HepG2 (cell line): ENCODE data around the gene IGF2BP1. TPM values are rescaled to one million over a fixed set of nuclear protein-coding genes. Genes with fewer than 3 reads are reported as not detected.

Source experiments
- AGO2 ChIP-seq: fragments of 200-400 bp; formaldehyde crosslinking; optimal IDR thresholded peaks from 2 replicates; pipeline ENCODE3; 2017; ENCODE audit warnings: mild to moderate bottlenecking, low read depth, low read length, moderate library complexity
- CBX2 ChIP-seq, 2 experiments: fragments of 200-600 bp in 1 of 2; sonication (generic); formaldehyde crosslinking in 1 of 2; IDR thresholded peaks; 2 replicates each; pipeline versions ENCODE4 v1.7.0 to v1.8.1; 2018 to 2022; ENCODE audit warnings: low read depth in 2 of 2, low read length in 1 of 2, mild to moderate bottlenecking in 1 of 2, missing genetic modification reagents in 1 of 2
- HINFP ChIP-seq: sonication (generic); formaldehyde crosslinking; IDR thresholded peaks from 2 replicates; pipeline ENCODE4 v1.4.0; 2020; ENCODE audit warnings: low read depth, mild to moderate bottlenecking, missing genetic modification reagents
- LRRFIP1 ChIP-seq: sonication (generic); formaldehyde crosslinking; conservative IDR thresholded peaks from 2 replicates; pipeline ENCODE4 v1.4.0; 2020; ENCODE audit warnings: missing genetic modification reagents
- MAFK ChIP-seq, 2 experiments: IDR thresholded peaks in 1 of 2; conservative IDR thresholded peaks in 1 of 2; 2 replicates each; pipeline ENCODE4 v1.6.1; 2011; ENCODE audit warnings: improper control_type of control experiment in 2 of 2, low read length in 2 of 2
- MTF1 ChIP-seq: sonication (generic); formaldehyde crosslinking; IDR thresholded peaks from 2 replicates; pipeline ENCODE4 v1.5.0; 2020; ENCODE audit warnings: missing genetic modification reagents
- NR1H2 ChIP-seq: sonication (generic); formaldehyde crosslinking; IDR thresholded peaks from 2 replicates; pipeline ENCODE4 v1.8.1; 2022; ENCODE audit warnings: low read depth, missing genetic modification reagents, borderline replicate concordance
- NR2F6 ChIP-seq, 2 experiments: IDR thresholded peaks; 2 replicates each; pipeline ENCODE4 v1.6.1; 2016; ENCODE audit warnings: antibody characterized with exemption in 1 of 2, mild to moderate bottlenecking in 1 of 2
- POGK ChIP-seq: sonication (generic); formaldehyde crosslinking; conservative IDR thresholded peaks from 2 replicates; pipeline ENCODE4 v1.8.0; 2022; ENCODE audit warnings: mild to moderate bottlenecking, moderate library complexity, missing genetic modification reagents
- REXO4 ChIP-seq: sonication (generic); formaldehyde crosslinking; IDR thresholded peaks from 2 replicates; pipeline ENCODE4 v1.8.0; 2022; ENCODE audit warnings: missing genetic modification reagents, mild to moderate bottlenecking, borderline replicate concordance
- SIX1 ChIP-seq: sonication (generic); formaldehyde crosslinking; IDR thresholded peaks from 2 replicates; pipeline ENCODE4 v1.4.0; 2020; ENCODE audit warnings: missing genetic modification reagents, borderline replicate concordance
- TCF7 ChIP-seq: sonication (generic); IDR thresholded peaks from 2 replicates; pipeline ENCODE4 v1.6.1; 2016; ENCODE audit warnings: antibody characterized with exemption, low read depth
- ZFP1 ChIP-seq: IDR thresholded peaks from 2 replicates; pipeline ENCODE4 v1.6.1; 2016
- ZFP41 ChIP-seq: sonication (generic); formaldehyde crosslinking; IDR thresholded peaks from 2 replicates; pipeline ENCODE4 v1.4.0; 2020; ENCODE audit warnings: mild to moderate bottlenecking, missing genetic modification reagents, borderline replicate concordance
- ZNF484 ChIP-seq: sonication (generic); formaldehyde crosslinking; IDR thresholded peaks from 2 replicates; pipeline ENCODE4 v1.5.1; 2020; ENCODE audit warnings: mild to moderate bottlenecking, low read depth, missing genetic modification reagents, borderline replicate concordance
- ZNF574 ChIP-seq: sonication (generic); formaldehyde crosslinking; IDR thresholded peaks from 2 replicates; pipeline ENCODE4 v1.4.0; 2020; ENCODE audit warnings: missing genetic modification reagents
- ZNF704 ChIP-seq: sonication (generic); formaldehyde crosslinking; IDR thresholded peaks from 2 replicates; pipeline ENCODE4 v1.8.1; 2023; ENCODE audit warnings: mild to moderate bottlenecking, inconsistent platforms, moderate library complexity, missing genetic modification reagents, borderline replicate concordance
- ZNF709 ChIP-seq: sonication (generic); formaldehyde crosslinking; IDR thresholded peaks from 2 replicates; pipeline ENCODE4 v1.5.0; 2020; ENCODE audit warnings: mild to moderate bottlenecking, missing genetic modification reagents
- polyA plus RNA-seq, 8 experiments: library from polyadenylated mRNA; depleted of rRNA in 3 of 8; stranded (reverse) in 7 of 8; unstranded in 1 of 8; fragments of >200 nt; fragmentation: Illumina TruSeq in 4 of 8; extraction: Trizol in 4 of 8; gene quantifications; 2 replicates each; pipeline versions ENCODE4 v1.2.1 to v1.2.3, GENCODE V29; 2011 to 2016; ENCODE audit warnings: low read depth in 4 of 8, missing spikeins in 1 of 8, mixed read lengths in 1 of 8; ENCODE audit not compliant: insufficient read depth in 1 of 8
- total RNA-seq, 5 experiments: library from RNA; depleted of rRNA; stranded (reverse); fragments of >200 nt; fragmentation: Illumina TruSeq; extraction: Trizol; gene quantifications; 2 replicates each; pipeline ENCODE4 v1.2.3, GENCODE V29; 2016; ENCODE audit warnings: low read depth in 1 of 5

The IGF2BP1 gene
- total and polyA plus RNA-seq, 2 of the 13 experiments (the other 11 are each of a cell fraction or from before 2014, with no cell fraction given) = 29.7 to 75.1 TPM

GRCh38 chr17:48970865-48971687 lies 26.1 kb upstream of the IGF2BP1 start (continued):
- no peak for TF ChIP-seq LRRFIP1 (CRISPR knock-in tag)
- TF ChIP-seq CBX2 (IDR thresholded peaks at IDR 0.05; ENCODE audit: low read depth, low read length) = no peak
- TF ChIP-seq CBX2 (CRISPR knock-in tag; IDR thresholded peaks at IDR 0.05; ENCODE audit: low read depth) = no peak
- no peak for TF ChIP-seq MAFK (conservative IDR thresholded peaks at IDR 0.05 in 1 of 2, IDR thresholded peaks at IDR 0.05 in 1 of 2; ENCODE audit: low read length in 2 of 2)
- TF ChIP-seq POGK (CRISPR knock-in tag) = peak; percentile 90; the same call in 1 of the 2 replicates
- no peak for TF ChIP-seq MTF1 (CRISPR knock-in tag)
- no peak for TF ChIP-seq ZFP41 (CRISPR knock-in tag)
- peak; percentile 96 for TF ChIP-seq TCF7
- 0 out of 2 replicates have a peak, but pooled peaks have one; percentile 38 for TF ChIP-seq ZNF709 (CRISPR knock-in tag)
- peak; percentile 72 for TF ChIP-seq ZNF574
- TF ChIP-seq SIX1 = no peak
- no peak for TF ChIP-seq ZNF484 (CRISPR knock-in tag)
- TF ChIP-seq NR2F6 (IDR thresholded peaks at IDR 0.05) = peak; percentile 86
- TF ChIP-seq NR2F6 (CRISPR knock-in tag; IDR thresholded peaks at IDR 0.05) = peak; percentile 90
- TF ChIP-seq AGO2 = no peak
- no peak for TF ChIP-seq ZNF704
- TF ChIP-seq NR1H2 (CRISPR knock-in tag) = no peak
- no peak for TF ChIP-seq HINFP (CRISPR knock-in tag)
- TF ChIP-seq REXO4 (CRISPR knock-in tag) = no peak
- TF ChIP-seq ZFP1 (CRISPR knock-in tag) = no peak
